Endodermal cell (in vitro differentiated cells): Measurements from ENCODE around the gene NR6A1. TPM values are rescaled to one million over a fixed set of nuclear protein-coding genes. Genes with fewer than 3 reads are reported as not detected.

ENCODE experiments used
- DNase-seq: peaks from one replicate; pipeline ENCODE4 v3.0.0-alpha.2; 2017
- H3K27ac ChIP-seq: 2 replicates; pipeline ENCODE4 v1.5.1; 2013; ENCODE audit warnings: mild to moderate bottlenecking, low read depth, low read length, moderate library complexity
- H3K27me3 ChIP-seq: 2 replicates; pipeline ENCODE4 v1.6.1; 2013; ENCODE audit warnings: mild to moderate bottlenecking, low read length, moderate library complexity; ENCODE audit not compliant: insufficient read depth, control insufficient read depth, poor library complexity, severe bottlenecking
- H3K36me3 ChIP-seq: 2 replicates; pipeline ENCODE4 v1.7.0; 2013; ENCODE audit warnings: mild to moderate bottlenecking, low read length, moderate library complexity; ENCODE audit not compliant: control insufficient read depth, insufficient read depth
- H3K4me1 ChIP-seq: one replicate; pipeline ENCODE4 v1.7.0; 2013; ENCODE audit warnings: low read length; ENCODE audit not compliant: control insufficient read depth, insufficient read depth
- H3K4me3 ChIP-seq: 2 replicates; pipeline ENCODE4 v1.5.1; 2013; ENCODE audit warnings: mild to moderate bottlenecking, low read length, moderate library complexity
- H3K9ac ChIP-seq: 2 replicates; pipeline ENCODE4 v1.6.1; 2013; ENCODE audit warnings: mild to moderate bottlenecking, low read length, moderate library complexity; ENCODE audit not compliant: poor library complexity, severe bottlenecking; ENCODE audit errors: extremely low read depth
- H3K9me3 ChIP-seq: 2 replicates; pipeline ENCODE4 v1.6.1; 2013; ENCODE audit warnings: mild to moderate bottlenecking, low read length, moderate library complexity; ENCODE audit not compliant: control insufficient read depth
- H3K27ac Mint-ChIP-seq: 2 replicates; pipeline ENCODE4 v1.8.0; 2020; ENCODE audit warnings: mixed read lengths
- H3K27me3 Mint-ChIP-seq: 2 replicates; pipeline ENCODE4 v1.8.0; 2021; ENCODE audit warnings: mild to moderate bottlenecking, mixed read lengths; ENCODE audit not compliant: insufficient read depth
- H3K36me3 Mint-ChIP-seq: 2 replicates; pipeline ENCODE4 v1.8.0; 2020; ENCODE audit warnings: low read depth, mixed read lengths
- H3K4me1 Mint-ChIP-seq: 2 replicates; pipeline ENCODE4 v1.8.0; 2020; ENCODE audit warnings: mixed read lengths
- H3K4me3 Mint-ChIP-seq: 2 replicates; pipeline ENCODE4 v1.8.0; 2020; ENCODE audit warnings: mild to moderate bottlenecking, moderate library complexity, mixed read lengths
- H3K9me3 Mint-ChIP-seq: 2 replicates; pipeline ENCODE4 v1.8.0; 2020; ENCODE audit warnings: mild to moderate bottlenecking, mixed read lengths
- WGBS, 2 experiments: methylation state at CpG; one replicate each; pipeline versions ENCODE4 v1.1.5 to v1.1.7; 2013; ENCODE audit warnings: missing lambda C conversion rate in 2 of 2, mixed read lengths in 1 of 2; ENCODE audit not compliant: insufficient coverage in 1 of 2, insufficient read length in 1 of 2; 5-methylcytosine and 5-hydroxymethylcytosine counted together
- total RNA-seq, 2 donors: library from RNA; stranded (reverse); fragmentation: NEBNext Ultra II Directional in 1 of 2; extraction: Animal tissue kit (Norgen Biotek cat#: 25700) in 1 of 2; gene quantifications; 2 replicates in 1 of 2; 3 replicates in 1 of 2; pipeline ENCODE4 v1.2.1, GENCODE V29; 2021
- TF ChIP-seq, protein P1 (sequence below): fragments of 200-600 bp; sonication (generic); conservative IDR thresholded peaks from 2 replicates; pipeline ENCODE4 v1.5.0; 2021; ENCODE audit warnings: antibody characterized with exemption, mild to moderate bottlenecking

The NR6A1 gene
- total RNA-seq, 2 donors from 2014 or later: 168 to 206 TPM

DNA sequence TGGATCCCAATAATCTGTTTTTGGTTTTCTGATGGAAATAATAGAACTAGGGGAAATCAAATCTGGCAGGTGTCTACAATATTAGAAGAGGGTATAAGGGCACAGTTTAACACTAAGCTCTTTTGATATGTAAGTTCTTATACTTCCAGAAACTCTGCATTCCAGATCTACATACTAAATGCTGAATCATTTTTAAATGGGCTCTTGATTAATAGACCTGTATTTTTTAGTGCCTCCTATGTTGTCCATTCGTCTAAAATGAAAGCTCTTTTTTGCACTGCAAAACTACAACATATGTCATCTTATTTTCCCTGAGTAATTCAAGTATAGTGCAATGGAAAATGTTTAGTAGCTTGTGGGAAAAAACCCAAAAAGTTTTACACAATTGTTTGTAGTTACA, 44.2 kb downstream of the NR6A1 start:
- Mint-ChIP-seq H3K9me3 (no peaks in the 10 kb centered on the region), H3K36me3 (peaks cover 40% of the 10 kb centered on the region), H3K27ac (no peak overlapping the region), H3K27me3 (no peaks in the 10 kb centered on the region), H3K4me1 (peaks cover 19% of the 10 kb centered on the region), H3K4me3 (no peak overlapping the region)
- no peak for DNase-seq
- peaks cover 60% of the 10 kb centered on the region for H3K36me3 ChIP-seq
- H3K9ac ChIP-seq: no peak overlapping the region
- 80% methylated on average over 1 of the region's 1 CpG; no CpG with 5 or more reads in 1 of the 2 experiments for whole genome bisulfite sequencing, 2 experiments
- H3K27me3 ChIP-seq: no peaks in the 10 kb centered on the region
- H3K4me1 ChIP-seq: peaks cover 2% of the 10 kb centered on the region
- H3K27ac ChIP-seq: no peak overlapping the region
- TF ChIP-seq, protein P1, sequence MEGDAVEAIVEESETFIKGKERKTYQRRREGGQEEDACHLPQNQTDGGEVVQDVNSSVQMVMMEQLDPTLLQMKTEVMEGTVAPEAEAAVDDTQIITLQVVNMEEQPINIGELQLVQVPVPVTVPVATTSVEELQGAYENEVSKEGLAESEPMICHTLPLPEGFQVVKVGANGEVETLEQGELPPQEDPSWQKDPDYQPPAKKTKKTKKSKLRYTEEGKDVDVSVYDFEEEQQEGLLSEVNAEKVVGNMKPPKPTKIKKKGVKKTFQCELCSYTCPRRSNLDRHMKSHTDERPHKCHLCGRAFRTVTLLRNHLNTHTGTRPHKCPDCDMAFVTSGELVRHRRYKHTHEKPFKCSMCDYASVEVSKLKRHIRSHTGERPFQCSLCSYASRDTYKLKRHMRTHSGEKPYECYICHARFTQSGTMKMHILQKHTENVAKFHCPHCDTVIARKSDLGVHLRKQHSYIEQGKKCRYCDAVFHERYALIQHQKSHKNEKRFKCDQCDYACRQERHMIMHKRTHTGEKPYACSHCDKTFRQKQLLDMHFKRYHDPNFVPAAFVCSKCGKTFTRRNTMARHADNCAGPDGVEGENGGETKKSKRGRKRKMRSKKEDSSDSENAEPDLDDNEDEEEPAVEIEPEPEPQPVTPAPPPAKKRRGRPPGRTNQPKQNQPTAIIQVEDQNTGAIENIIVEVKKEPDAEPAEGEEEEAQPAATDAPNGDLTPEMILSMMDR: no peak
- no peak overlapping the region for H3K4me3 ChIP-seq
- H3K9me3 ChIP-seq: no peaks in the 10 kb centered on the region

DNA sequence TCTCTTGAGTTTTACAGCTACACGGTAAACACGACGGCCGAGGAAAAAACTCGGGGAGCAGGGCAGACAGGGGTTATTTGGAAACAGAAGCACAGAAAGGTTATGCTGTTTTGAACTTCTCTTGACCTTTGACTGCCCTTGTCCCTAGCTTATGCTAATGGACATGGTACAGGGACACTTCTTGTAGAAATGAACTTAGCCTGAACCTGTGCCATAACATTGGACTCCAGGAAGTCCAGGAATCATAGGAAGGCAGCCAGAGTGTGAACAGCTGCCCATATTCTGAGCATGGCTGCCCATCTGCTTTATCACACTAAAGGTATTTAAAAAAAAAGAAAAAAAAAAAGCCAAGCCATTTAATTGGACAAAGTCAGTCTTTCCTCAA, 46.1 kb downstream of the NR6A1 start:
- Mint-ChIP-seq H3K27me3 (no peaks in the 10 kb centered on the region), H3K9me3 (no peaks in the 10 kb centered on the region), H3K27ac (no peak overlapping the region), H3K4me3 (no peak overlapping the region), H3K4me1 (peaks cover 36% of the 10 kb centered on the region), H3K36me3 (peaks cover 24% of the 10 kb centered on the region)
- Histone ChIP-seq H3K27ac (no peak overlapping the region), H3K9me3 (no peaks in the 10 kb centered on the region), H3K27me3 (no peaks in the 10 kb centered on the region), H3K4me1 (peaks cover 3% of the 10 kb centered on the region), H3K4me3 (no peak overlapping the region), H3K9ac (no peak overlapping the region), H3K36me3 (peaks cover 42% of the 10 kb centered on the region)
- 93 to 95% methylated on average over 5 of the region's 5 CpGs for WGBS, 2 experiments
- DNase-seq: no peak
- TF ChIP-seq, protein P1: no peak

DNA sequence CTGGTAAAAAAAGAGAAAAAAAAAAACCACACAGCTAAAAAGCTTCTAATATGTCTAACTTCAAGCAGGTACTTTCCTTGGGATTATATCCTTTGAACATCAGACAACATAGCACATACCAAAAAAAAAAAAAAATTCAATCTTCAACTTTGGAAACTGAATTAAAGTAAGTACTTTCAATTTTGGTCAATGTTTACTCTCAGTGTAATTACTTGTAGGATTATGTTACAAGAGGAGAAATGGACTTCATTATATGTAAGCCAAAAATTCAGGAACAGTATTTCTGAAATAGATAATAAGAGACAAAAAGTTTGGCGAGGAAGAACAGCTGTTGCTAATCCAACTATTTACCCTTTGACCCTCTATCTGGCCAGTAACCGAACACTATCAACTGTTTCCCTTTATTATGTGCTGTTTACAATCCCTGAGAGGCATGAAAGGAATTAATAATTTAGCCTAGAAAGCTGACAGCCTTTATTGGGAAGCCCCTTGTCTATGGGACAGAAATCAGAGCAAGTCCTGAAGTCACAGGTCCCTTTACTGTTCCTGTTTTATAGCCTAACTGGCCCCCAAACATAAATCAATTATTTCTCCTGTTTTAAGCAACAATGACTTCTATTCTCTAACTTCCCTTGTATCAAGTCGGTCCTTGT, 46.6 kb downstream of the NR6A1 start:
- Mint-ChIP-seq H3K4me1 (peaks cover 39% of the 10 kb centered on the region), H3K27ac (no peak overlapping the region), H3K27me3 (no peaks in the 10 kb centered on the region), H3K36me3 (peaks cover 21% of the 10 kb centered on the region), H3K4me3 (no peak overlapping the region), H3K9me3 (no peaks in the 10 kb centered on the region)
- peaks cover 40% of the 10 kb centered on the region for H3K36me3 ChIP-seq
- H3K9ac ChIP-seq: no peak overlapping the region
- no peaks in the 10 kb centered on the region for H3K27me3 ChIP-seq
- no peak overlapping the region for H3K27ac ChIP-seq
- 81 to 92% methylated on average over 3 of the region's 3 CpGs for WGBS, 2 experiments
- no peak for DNase-seq
- H3K4me1 ChIP-seq: peaks cover 3% of the 10 kb centered on the region
- no peaks in the 10 kb centered on the region for H3K9me3 ChIP-seq
- H3K4me3 ChIP-seq: no peak overlapping the region
- TF ChIP-seq, protein P1: no peak
